Ecto neural progenitor cell (in vitro differentiated cells): ENCODE data around the gene GALNT18.

Experiments used
- DNase-seq: peaks from one replicate; pipeline ENCODE4 v3.0.0-alpha.2; 2018; ENCODE audit warnings: low spot score

GALNT18 gene

DNA sequence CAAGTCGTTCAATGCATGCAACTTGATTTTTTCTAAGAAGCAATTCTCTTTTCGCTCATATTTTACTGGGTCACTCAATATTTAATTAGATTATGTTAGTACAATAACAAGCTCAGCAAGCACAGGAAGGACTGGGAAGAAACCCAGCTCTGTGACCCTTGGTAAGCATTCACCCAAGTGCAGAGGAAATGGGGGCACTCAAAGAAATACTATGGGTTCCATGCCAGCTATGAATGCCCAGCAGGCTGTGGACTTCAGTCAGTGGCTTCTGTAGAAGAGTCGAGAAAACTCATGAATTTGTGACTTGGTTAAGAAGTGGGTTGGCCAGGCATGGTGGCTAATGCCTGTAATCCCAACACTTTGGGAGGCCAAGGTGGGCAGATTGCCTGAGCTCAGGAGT, 123.6 kb downstream of the GALNT18 start:
- no peak for DNase-seq

- no peak for DNase-seq
Observed at GRCh38 chr11:11496879-11497278, 124.9 kb downstream of the GALNT18 start.

DNA sequence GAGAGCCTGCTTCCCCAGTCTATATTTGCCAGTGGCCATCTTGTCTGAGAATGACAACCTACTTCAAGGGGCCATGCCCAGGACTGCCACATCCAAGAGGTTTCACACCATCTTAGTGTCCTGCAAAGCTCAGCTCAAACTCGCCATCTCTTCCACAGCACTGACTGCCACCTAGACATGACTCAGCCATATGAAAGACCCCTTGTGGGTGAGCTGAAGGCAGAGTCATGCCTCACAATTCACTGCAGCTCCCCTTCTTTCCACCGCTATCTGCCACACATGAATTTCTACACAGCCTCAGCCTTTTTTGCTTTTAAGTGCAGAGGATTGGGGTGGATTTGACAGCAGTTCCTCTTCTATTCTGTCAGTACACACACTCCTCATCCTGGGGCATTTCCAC, 127.5 kb downstream of the GALNT18 start:
- no peak for DNase-seq

DNA sequence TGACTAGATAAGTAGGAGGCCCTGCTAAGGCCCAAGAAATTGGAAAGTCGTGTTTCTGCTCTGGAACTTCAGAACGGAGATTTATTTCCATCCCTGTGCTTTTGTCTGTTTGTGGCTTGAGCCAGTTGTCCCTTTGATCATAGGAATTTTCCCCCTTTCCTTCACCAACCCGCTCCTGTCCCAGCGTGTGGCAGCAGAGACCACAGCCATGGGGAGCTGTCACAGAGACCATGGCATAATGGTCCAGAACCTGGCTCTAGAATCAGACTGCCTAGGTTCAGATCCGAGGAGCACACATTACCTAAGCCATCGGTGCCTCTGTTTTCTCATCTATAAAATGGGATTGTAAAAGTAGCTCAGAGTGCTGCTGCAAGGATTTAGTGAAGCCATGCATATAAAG, 128.1 kb downstream of the GALNT18 start:
- no peak for DNase-seq

GRCh38 chr11:11491589-11491988, 130.2 kb downstream of the GALNT18 start:
- no peak for DNase-seq

DNA sequence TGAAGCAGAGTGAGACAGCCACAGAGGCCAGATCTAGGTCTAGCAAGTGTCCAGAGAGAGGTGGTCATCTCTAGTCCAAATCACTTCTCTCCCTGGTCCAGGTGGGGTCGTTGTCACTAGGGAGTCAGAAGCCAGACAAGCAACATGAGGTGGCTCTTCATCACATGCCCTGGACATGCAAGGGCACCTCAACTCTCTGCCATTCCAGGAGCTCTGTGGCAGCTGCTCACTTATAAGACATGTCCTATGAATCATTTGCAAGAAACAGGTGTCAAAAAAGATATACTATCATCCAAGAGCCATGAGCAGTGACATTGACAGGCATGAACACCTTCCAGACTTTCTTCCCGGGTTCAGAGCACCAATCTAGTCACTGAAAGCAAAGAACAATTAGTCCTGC, 130.8 kb downstream of the GALNT18 start:
- no peak for DNase-seq

- no peak for DNase-seq
Observed at GRCh38 chr11:11486423-11486822, 135.4 kb downstream of the GALNT18 start.

- DNase-seq, result no peak
Observed at GRCh38 chr11:11486002-11486401, 135.8 kb downstream of the GALNT18 start.

GRCh38 chr11:11483627-11484026, 138.2 kb downstream of the GALNT18 start:
- no peak for DNase-seq

DNA sequence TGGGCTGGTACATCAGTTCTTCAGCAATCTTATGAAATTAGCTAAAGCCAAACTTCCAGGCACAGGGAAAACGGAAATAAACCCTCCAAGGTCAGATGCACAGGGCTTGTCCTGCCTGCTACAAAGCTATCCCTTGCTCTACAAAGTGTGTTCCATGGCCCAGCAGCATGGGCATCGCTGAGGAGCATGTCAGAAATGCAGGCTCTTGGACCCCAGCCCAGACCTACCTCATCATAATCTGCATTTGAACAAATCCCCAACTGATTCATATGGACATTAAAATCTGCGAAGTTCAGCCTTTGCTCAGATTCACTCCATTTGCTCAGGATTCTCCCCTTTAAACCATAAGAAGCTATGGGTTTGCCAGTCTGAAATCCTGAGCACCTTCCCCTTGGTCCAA, 139.1 kb downstream of the GALNT18 start:
- no peak for DNase-seq

- DNase-seq, result no peak
Observed at GRCh38 chr11:11481371-11481770, 140.4 kb downstream of the GALNT18 start.

- no peak for DNase-seq
Observed at GRCh38 chr11:11480971-11481370, 140.8 kb downstream of the GALNT18 start.

DNA sequence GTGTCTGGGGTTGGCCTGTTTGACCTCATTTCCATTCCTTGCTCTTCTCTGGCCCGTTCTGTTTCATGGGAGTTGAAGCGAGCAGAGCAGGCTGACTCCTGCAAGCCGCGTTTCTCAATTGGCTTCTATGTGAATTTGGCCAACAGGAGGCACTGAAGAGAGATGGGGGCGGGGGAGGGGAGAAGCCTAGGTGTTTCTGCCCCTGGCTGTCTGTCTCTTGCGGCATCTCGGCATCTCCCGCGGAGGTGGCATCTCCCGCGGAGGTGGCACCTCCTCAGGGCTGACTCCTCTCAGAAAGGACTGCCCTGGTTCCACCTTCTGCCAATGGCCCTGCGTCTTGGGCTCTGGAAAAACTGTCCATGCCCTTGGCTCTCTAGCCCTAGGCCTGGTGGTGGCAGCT, 143.1 kb downstream of the GALNT18 start:
- DNase-seq, result no peak

GRCh38 chr11:11477695-11478420, 143.9 kb downstream of the GALNT18 start:
- DNase-seq, result no peak

DNA sequence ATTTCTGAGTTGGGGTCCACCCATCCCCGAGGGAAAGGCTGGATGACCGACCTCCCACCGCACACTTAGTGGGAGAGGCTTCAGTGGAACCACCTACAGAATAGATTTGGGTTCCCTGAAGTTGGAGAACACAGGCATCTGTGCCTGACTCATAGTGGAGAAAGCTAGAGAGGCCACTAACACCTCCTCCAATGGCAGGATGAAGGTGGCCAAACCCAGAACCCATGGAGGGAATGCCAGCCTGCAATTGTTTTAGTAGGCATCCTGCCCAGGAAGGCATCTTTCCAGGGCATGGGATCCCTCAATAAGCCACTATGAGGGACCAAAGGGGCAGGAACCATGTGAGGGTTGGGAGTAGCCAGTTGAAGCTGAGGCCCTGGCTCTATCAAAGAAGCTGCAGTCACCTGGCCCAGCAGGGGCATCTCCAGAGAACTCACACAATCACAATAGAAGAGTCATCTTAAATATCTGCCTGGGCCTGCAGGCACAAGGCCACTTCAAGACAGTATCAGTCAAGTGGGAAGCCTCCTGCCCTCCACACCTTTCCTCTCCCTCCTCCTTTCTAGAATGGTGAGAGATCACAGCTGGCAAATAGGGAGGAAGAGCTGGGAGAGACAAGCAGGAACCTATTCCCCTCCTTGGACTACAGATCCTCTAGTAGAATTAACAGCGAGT, 144.7 kb downstream of the GALNT18 start:
- no peak for DNase-seq

DNA sequence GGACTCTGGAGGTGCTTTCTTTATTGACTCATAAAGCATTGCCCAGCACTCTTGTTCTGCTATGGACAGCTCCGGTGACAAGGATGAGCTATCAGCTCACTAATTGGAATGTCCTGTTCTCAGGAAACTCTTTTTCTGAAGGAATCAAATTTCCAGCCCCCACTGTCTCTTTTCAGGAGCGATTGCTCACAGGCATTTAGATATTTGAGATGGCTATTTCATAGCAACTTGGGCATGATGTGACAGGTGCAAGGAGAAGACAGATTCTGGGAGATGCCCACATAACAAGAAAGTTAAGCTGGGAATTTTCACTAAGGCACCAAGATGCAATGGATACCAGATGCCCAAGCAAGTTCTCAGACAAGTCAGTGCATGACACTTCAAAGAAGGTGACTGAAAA, 145.3 kb downstream of the GALNT18 start:
- DNase-seq, result no peak

- DNase-seq, result no peak
Observed at GRCh38 chr11:11472106-11472505, 149.7 kb downstream of the GALNT18 start.

GRCh38 chr11:11471201-11471600, 150.6 kb downstream of the GALNT18 start:
- DNase-seq, result no peak

DNA sequence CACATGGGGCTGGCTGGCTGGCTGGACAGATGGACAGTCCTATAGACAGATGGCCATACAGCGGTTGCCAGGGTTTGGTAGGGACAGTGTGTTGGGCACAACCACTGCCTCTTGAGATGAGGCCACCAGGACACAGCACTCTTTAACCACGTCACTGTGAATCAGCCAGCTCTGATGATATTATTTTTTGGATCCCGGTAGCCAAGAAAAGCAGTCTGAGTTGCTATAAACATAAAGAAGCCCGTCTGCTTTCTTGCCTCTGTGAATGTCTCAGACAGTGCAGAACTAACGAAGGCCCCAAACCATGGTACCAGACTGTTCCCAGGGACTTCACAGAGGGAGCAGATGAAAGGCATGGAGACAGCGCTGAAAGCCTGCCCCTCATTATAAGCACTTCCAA, 152.9 kb downstream of the GALNT18 start:
- no peak for DNase-seq

GRCh38 chr11:11467312-11467711, 154.5 kb downstream of the GALNT18 start:
- no peak for DNase-seq

GRCh38 chr11:11464555-11464954, 157.2 kb downstream of the GALNT18 start:
- DNase-seq, result no peak

DNA sequence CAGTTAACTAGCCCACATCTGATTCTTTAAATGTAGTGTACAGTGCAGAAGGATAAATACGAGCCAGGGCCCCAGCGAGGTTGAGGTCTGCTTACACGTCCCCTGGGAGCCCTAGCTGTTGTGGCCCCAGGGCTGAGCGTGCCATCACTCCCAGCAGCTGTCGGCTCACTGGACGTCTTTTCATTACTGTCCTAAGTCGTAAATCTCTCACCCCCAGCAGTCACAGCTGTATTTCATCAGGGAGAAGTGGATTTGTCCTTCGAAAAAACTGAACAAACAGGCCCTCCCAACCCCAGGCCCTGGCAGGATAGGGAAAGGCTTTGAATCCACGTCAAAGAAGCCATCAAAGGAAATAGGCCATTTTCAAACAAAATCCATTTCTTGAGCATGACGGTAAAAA, 158.4 kb downstream of the GALNT18 start:
- DNase-seq, result no peak

DNA sequence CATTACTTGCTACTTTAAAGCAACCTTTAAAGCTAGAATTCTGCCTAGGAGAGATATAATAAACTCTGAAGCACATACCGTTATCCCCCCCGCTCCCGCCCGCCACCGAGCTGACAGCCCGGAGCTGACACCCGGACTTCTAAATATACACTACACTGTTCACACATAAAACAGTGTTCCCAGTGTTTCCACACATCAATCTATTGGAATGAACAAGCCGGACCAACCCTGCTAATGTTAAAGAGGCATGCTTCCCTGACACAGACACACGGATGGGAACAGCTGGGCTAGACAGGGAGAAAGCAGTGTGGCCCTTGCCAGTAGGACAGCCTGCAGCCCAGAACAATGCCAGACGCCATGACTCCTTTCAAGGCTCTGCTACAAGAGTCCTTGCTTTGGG, 160.3 kb downstream of the GALNT18 start:
- no peak for DNase-seq

GRCh38 chr11:11459578-11459977, 162.2 kb downstream of the GALNT18 start:
- DNase-seq, result no peak
